SKM-1 (cell line): ENCODE results near the gene GAS7.

Experiments used
- DNase-seq: peaks from one replicate; lab custom pipeline; 2025; ENCODE audit not compliant: unreplicated experiment; lab: John Stamatoyannopoulos, UW

GAS7 gene

DNA sequence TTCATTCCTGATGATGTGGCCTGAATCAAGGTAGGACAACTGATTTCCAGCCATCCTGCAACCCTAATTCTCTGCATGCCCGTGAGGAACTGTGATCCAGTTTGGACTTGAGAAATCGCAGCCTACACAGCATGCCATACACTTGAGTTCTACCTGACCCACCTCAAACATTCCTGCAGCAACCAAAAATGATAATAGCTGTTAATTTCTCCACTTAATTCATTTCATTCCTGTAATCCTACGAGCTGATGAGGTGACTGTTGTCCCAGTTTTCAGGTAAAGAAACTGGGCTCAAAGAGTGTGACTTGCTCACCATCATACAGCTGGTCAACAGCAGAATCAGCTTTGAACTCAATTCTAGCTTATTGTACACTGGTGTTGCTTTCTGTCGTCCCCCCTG, 2.2 kb upstream of the GAS7 start:
- no peak for DNase-seq

- DNase-seq: no peak
Observed at GRCh38 chr17:10200016-10200415, 1.6 kb upstream of the GAS7 start.

- no peak for DNase-seq
Observed at GRCh38 chr17:10197721-10198508, 491 bp downstream of the GAS7 start.

DNA sequence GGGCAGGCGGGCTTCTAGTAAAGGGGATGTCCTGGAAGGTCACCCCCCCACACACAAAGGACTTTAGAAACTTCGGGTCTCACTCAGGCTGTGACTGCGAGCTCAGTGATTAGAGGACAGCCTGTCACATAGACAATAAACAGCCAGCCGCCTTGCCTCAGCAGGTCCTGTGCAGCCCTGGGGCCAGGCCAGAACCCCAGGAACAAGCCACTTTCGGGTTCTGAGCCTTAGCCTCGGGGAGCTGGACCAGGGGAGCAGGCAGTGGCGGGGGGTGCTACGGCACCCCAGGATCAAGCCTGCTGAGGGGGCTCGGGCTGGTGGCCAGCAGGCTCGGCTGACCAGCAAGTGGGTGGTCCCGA, 1.1 kb downstream of the GAS7 start:
- DNase-seq: no peak

- no peak for DNase-seq
Observed at GRCh38 chr17:10196941-10197340, 1.5 kb downstream of the GAS7 start.

GRCh38 chr17:10196384-10196895, 2.0 kb downstream of the GAS7 start:
- no peak for DNase-seq

DNA sequence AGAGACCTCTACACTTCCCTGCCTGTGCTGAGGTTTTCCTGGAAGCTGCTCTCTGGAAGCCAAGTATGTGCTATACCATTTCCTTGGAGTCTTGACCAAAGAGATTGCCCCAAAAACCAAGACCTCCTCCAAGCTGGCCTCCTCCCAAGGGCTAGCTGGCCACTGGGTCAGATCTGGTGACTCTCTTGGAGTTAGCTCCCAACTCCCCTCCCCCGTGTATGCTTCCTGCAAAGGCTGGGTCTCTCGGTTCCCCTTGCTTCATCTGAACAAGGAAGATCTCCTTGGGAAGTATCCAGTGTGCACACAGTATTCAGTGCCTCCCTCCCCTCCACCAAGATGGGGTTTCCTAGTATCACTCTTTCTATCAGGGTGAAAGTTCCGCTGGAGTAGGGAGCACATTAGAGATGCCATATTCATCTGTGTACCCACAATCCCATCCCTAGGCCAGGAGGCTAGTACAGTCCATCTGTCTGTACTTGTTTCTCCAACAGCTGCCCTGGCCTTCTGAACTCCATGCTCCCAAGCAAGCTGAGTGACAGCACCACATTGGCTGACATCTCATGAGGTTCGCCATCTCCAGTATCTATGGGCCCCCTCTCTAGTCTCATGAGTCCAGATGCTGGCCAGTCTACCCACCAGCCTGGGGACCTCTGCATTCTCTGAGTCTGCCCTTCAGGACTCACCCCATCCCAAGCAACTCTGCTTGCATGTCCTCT, 3.2 kb downstream of the GAS7 start:
- DNase-seq: no peak

GRCh38 chr17:10193632-10194031, 4.8 kb downstream of the GAS7 start:
- DNase-seq: no peak

GRCh38 chr17:10192972-10193371, 5.4 kb downstream of the GAS7 start:
- DNase-seq: no peak

DNA sequence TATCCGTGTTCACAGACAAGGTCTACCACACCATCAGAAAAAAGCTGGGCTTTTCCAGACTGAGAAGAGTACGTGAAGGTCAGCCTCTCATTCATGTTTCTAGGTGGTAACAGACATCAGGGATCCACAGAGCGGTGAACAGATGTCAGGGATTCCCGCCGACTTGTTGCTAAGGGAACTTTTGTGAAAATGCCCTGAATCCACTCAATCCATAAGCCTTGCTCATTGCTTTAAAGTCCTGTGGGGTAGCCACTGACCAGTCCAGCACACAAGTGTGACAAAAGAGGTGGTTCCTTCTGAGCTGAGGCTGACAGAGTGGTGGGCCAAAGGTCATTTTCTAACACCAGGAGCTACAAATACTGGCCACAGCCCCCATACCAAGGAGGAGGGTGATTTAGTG, 5.9 kb downstream of the GAS7 start:
- no peak for DNase-seq

DNA sequence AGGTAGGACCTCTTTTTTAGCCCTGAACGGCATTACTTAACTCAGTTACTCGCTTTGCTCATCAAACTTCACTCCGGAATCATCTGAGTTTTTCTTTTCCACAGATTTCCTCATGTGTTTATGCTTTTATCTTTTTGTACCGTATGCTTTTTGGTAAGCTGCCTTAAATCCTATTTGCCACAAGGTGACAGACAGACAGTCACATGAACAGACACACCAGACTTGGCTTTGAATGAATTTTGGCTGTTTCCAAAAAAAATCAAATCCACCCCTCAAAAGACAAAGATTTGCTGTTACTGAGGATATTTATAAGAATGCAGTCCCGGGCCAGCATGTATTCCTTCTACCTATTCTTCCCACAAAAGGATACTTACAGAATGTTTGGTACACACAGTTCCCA, 10.9 kb downstream of the GAS7 start:
- DNase-seq: no peak

DNA sequence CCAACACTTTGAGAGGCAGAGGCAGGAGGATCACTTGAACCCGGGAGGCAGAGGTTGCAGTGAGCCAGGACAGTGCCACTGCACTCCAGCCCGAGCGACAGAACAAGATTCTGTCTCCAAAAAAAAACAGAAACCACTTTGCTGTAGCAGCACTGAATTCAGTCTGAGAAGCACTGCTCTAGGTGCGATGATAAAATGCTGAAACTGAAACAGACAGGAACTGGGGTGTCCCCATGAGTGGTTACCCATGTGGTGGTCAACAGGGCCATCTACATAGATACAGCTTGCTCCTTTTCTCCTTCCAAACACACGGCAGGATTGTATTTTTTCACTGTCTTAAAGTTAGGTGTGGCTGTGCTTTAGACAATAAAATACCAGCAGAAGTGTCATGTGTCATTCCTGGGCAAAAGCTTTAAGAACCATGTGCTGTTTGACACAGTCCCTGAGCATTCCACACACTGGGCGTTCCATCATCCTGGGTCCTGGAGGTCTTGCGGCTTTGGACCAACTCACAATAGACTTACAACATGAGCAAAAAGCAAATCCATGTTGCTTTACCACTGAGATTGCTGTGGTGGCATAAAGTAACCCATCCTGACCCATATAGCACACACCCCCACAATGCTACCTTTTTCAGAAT, 11.5 kb downstream of the GAS7 start:
- DNase-seq: no peak

DNA sequence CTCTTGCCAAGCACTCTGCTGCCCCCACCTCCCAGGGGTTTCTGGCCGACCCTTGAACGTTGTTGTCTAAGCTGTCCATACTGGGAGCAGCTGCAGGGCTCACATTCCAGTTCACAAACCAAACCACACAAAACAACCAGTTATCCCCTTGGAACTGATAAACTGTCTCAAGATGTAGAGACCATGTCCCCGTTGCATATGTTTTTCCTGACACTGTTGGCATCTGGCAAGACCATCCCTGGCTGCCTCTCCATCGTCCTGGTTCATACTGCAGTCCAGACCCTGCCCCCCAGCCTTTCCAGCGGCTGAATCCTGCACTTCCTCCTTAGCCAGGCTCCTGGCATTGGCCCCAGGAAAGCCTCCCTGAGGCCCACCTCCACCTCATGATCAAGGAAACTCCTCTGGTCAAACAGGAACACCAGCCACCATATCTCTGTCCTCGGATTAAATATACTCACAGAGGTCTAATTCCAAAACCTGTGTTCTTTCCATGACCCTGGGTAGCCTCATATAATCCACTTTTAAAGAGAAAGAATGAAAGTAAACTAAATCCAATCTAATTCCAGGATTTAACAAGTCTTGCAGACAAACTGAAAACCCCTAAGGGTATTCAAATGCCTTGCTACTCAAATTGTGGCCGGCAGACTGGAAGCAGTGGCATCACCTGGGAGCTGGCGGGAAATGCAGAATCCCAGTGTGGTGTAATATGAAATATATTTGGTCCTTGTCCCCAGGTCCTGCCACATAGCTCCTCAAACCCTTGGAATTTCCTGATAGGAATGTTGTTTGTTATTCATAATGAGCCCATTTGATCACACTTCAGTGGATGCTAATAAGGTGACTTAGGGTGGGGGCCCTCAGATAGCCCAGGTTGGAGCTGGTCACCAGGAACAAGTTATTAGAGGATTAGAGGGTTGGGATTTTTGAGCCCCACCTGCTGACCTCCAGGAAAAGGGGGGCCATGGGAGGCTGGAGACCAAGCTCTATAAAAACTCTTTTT, 14.2 kb downstream of the GAS7 start:
- DNase-seq: no peak

DNA sequence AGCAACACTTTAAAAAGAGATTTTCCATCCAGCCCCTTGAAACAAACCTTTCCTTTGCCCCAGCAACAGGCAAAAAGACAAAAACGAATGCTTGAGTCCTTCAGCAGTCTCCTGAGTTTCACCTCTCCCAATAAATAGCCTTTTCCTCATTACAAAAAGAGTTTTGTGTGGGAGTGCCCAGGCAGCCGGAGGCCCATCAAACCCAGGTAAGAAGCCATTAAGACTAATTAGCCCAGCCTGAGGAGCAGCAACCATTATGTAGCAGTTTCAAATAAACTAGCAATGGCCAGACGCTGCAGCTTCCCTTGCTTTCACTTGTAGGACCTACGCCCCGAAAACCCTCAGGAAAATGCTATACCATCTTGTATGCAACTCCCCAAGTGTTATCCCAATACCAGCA, 15.6 kb downstream of the GAS7 start:
- no peak for DNase-seq

DNA sequence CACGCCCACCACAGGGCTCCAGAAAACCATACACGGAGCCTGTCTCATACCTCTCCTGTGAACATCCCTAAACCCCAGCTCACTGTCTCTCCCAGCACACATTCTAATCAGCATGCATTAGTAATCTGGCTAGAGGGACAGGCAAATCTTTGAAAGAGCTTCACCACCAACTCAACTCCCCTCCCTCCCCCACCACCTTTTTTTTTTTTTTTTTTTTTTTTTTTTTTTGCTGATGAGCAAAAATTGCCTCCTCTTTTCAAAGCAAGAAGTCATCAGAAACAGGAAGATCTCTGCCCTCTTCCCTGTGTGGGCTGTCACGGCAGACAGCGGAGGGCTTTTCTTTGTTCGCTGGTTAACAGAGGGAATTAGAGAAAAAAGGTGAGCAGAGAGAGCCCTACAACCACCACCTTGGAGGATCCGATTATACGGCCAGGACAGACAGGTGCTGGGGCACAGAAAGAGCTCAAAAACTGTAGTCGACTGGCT, 19.9 kb downstream of the GAS7 start:
- DNase-seq: no peak

- no peak for DNase-seq
Observed at GRCh38 chr17:10177913-10178505, 20.4 kb downstream of the GAS7 start.

DNA sequence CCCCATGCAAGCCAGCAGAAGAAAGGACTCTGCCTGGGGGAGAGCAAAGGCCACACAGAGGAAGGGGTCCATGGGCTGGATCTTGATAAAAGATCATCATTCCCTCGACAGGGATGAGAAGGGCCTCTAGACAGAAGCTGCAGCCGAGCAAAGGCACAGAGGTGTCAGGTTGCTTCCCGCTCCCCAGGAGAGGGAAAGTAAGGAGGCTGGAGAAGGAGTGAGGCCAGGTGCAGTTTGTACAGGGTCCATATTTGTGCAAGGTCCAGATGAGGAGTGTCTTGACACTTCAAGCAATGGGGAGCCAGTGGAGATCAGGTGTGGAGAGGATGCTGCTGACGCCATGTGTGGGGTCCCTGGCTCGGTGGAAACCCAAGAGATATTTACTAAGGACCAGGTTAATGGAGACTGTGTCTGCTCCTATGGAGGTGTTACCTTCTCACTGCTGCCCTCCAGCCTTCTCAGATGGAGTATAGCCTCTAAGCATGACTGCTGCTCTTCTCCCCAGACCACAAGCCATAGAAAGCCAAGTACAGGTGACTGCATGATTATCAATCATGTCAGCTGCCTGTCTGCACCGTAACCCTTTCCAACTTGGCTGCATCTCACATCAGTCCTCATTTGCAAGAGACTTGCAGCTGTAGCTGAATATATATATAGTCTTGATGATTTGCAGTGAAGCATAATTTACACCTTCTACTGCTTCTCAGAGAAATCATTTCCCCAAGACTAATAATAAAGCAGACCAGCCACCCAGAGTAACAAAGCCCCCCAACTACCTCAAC, 21.1 kb downstream of the GAS7 start:
- no peak for DNase-seq

- DNase-seq: no peak
Observed at GRCh38 chr17:10173913-10174312, 24.5 kb downstream of the GAS7 start.

GRCh38 chr17:10172778-10173177, 25.6 kb downstream of the GAS7 start:
- DNase-seq: no peak
